H1 (cell line): ENCODE results near the gene DLK2. TPM values are rescaled to one million over a fixed set of nuclear protein-coding genes. Genes with fewer than 3 reads are reported as not detected.

ENCODE experiments used
- SP1 ChIP-seq: IDR thresholded peaks from 2 replicates; pipeline ENCODE4 v1.6.1; 2011; ENCODE audit warnings: low read depth, low read length
- polyA plus RNA-seq, 7 experiments: library from polyadenylated mRNA; depleted of rRNA in 3 of 7; stranded (reverse) in 5 of 7; unstranded in 2 of 7; fragments of >200 nt in 5 of 7; fragments of 200-250 nt in 2 of 7; gene quantifications; 1 replicate in 5 of 7; 2 replicates in 1 of 7; 4 replicates in 1 of 7; pipeline versions ENCODE4 v1.2.1 to v1.2.3, GENCODE V29; 2011 to 2013; ENCODE audit warnings: missing spikeins in 2 of 7, mixed read lengths in 2 of 7
- total RNA-seq: library from RNA; stranded (reverse); fragmentation: NEBNext Ultra II Directional; extraction: Animal tissue kit (Norgen Biotek cat#: 25700); gene quantifications from 2 replicates; pipeline ENCODE4 v1.2.1, GENCODE V29; 2021
- TF ChIP-seq, protein P1 (sequence below): IDR thresholded peaks from 2 replicates; pipeline ENCODE4 v1.6.1; 2012; ENCODE audit warnings: inconsistent platforms

Gene DLK2
- total and polyA plus RNA-seq, 2 of the 8 experiments (the other 6 are each of a cell fraction or from before 2014, with no cell fraction given) = 0.37 to 0.80 TPM

DNA sequence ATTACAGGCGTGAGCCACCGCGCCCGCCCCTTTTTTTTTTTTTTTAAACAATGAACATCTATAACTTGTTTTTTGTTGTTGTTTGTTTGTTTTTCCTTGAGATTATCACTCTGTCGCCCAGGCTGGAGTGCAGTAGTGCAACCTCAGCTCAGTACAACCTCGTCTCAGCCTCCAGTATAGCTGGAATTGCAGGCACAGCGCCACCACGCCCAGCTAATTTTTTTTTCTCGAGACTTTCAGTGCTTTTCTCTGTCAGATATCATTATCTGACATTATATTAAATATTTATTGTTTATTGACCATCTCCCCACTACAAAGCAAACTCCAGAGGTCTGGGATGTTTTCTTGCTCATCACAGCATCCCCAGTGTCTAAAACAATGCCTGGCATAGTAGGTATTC lies 2.3 kb upstream of the DLK2 start (continued):
- TF ChIP-seq, protein P1, sequence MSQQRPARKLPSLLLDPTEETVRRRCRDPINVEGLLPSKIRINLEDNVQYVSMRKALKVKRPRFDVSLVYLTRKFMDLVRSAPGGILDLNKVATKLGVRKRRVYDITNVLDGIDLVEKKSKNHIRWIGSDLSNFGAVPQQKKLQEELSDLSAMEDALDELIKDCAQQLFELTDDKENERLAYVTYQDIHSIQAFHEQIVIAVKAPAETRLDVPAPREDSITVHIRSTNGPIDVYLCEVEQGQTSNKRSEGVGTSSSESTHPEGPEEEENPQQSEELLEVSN = no peak
- no peak for TF ChIP-seq SP1
- TF ChIP-seq, all 59 proteins: peak for 0
